ENCODE results near the gene ST3GAL4.

DNA sequence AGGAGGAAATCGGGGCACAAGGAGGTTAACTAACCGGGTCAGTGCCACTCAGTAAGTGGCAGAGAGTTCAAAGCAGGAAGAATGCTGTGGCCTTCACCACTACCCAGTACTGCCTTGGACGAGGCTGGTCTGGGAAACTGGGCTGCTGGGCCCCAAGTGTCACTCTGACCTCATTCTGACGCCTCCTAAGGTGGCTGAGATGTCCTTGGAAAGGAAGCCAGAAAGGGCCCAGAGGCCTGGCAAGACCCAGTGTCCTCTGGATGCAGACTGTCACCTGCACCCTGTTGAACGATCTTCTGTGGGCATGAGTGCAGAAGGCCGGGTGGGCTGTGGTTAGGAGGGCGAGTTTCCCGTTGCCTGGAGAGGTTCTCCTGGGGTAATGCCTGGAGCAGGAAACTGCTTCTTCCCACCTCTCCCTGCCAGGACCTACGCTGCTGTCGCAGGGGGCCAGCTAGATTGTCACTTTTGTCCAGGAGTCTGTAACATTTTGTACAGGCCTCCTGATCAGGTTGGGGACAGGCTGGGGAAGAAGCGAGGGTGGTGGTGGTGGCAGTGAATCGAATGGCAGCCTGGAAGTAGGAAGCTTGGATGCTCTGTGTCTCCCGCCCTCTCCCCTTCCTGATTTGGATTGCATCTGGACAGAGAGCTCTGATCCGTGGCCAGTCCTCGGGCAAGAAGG is 105.1 kb downstream of the ST3GAL4 start:
- TF ChIP-seq, protein P1, sequence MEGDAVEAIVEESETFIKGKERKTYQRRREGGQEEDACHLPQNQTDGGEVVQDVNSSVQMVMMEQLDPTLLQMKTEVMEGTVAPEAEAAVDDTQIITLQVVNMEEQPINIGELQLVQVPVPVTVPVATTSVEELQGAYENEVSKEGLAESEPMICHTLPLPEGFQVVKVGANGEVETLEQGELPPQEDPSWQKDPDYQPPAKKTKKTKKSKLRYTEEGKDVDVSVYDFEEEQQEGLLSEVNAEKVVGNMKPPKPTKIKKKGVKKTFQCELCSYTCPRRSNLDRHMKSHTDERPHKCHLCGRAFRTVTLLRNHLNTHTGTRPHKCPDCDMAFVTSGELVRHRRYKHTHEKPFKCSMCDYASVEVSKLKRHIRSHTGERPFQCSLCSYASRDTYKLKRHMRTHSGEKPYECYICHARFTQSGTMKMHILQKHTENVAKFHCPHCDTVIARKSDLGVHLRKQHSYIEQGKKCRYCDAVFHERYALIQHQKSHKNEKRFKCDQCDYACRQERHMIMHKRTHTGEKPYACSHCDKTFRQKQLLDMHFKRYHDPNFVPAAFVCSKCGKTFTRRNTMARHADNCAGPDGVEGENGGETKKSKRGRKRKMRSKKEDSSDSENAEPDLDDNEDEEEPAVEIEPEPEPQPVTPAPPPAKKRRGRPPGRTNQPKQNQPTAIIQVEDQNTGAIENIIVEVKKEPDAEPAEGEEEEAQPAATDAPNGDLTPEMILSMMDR (IDR thresholded peaks at IDR 0.05) = no peak
- TF ChIP-seq POLR2A (IDR thresholded peaks at IDR 0.05) = no peak
